ENCODE measurements around the gene CUX1.

Gene CUX1

DNA sequence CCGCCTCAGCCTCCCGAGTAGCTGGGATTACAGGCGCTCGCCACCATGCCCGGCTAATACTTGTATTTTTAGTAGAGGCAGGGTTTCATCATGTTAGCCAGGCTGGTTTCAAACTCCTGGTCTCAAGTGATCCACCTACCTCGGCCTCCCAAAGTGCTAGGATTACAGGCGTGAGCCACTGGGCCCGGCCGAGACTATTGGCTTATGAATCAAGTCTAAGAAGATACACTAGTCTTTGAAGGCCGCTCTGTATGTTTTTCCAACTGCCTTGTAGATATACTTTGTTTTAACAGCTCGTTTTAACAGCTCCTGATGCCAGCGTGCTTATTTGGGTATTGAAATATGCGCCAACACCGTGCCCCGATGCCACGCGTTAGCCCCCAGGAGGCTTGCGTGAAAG lies 332.8 kb downstream of the CUX1 start:
- Histone ChIP-seq H3K27me3 (ENCODE audit: control insufficient read depth, low read length) (no peaks in the 10 kb centered on the region), H3K4me3 (ENCODE audit: low read length) (no peak overlapping the region), H3F3A (ENCODE audit: control insufficient read depth, insufficient read depth) (no peaks in the 10 kb centered on the region), H3K4me1 (ENCODE audit: control insufficient read depth, low read length) (peaks cover 7% of the 10 kb centered on the region), H3K27ac (ENCODE audit: low read depth, low read length) (no peak overlapping the region), H3K9me3 (ENCODE audit: control insufficient read depth, insufficient read depth, low read length) (no peaks in the 10 kb centered on the region), H3K9me2 (replicated peaks; ENCODE audit: control insufficient read depth, low read length) (no peaks in the 10 kb centered on the region), H3K4me2 (ENCODE audit: low read length) (no peak overlapping the region), H3K79me2 (ENCODE audit: control insufficient read depth, low read length) (no peaks in the 10 kb centered on the region), H4K20me1 (ENCODE audit: control insufficient read depth, insufficient read depth, low read depth, low read length) (0 out of 2 replicates have a peak, but pooled peaks cover 4% of the 10 kb centered on the region), H3K36me3 (ENCODE audit: control insufficient read depth, low read length) (peaks cover 42% of the 10 kb centered on the region)
- TF ChIP-seq, protein P1, sequence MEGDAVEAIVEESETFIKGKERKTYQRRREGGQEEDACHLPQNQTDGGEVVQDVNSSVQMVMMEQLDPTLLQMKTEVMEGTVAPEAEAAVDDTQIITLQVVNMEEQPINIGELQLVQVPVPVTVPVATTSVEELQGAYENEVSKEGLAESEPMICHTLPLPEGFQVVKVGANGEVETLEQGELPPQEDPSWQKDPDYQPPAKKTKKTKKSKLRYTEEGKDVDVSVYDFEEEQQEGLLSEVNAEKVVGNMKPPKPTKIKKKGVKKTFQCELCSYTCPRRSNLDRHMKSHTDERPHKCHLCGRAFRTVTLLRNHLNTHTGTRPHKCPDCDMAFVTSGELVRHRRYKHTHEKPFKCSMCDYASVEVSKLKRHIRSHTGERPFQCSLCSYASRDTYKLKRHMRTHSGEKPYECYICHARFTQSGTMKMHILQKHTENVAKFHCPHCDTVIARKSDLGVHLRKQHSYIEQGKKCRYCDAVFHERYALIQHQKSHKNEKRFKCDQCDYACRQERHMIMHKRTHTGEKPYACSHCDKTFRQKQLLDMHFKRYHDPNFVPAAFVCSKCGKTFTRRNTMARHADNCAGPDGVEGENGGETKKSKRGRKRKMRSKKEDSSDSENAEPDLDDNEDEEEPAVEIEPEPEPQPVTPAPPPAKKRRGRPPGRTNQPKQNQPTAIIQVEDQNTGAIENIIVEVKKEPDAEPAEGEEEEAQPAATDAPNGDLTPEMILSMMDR (IDR thresholded peaks at IDR 0.05; ENCODE audit: low read depth, low read length, poor library complexity, severe bottlenecking): no peak
- no peak for TF ChIP-seq EZH2phosphoT487 (IDR thresholded peaks at IDR 0.05; ENCODE audit: borderline replicate concordance, low read length)

DNA sequence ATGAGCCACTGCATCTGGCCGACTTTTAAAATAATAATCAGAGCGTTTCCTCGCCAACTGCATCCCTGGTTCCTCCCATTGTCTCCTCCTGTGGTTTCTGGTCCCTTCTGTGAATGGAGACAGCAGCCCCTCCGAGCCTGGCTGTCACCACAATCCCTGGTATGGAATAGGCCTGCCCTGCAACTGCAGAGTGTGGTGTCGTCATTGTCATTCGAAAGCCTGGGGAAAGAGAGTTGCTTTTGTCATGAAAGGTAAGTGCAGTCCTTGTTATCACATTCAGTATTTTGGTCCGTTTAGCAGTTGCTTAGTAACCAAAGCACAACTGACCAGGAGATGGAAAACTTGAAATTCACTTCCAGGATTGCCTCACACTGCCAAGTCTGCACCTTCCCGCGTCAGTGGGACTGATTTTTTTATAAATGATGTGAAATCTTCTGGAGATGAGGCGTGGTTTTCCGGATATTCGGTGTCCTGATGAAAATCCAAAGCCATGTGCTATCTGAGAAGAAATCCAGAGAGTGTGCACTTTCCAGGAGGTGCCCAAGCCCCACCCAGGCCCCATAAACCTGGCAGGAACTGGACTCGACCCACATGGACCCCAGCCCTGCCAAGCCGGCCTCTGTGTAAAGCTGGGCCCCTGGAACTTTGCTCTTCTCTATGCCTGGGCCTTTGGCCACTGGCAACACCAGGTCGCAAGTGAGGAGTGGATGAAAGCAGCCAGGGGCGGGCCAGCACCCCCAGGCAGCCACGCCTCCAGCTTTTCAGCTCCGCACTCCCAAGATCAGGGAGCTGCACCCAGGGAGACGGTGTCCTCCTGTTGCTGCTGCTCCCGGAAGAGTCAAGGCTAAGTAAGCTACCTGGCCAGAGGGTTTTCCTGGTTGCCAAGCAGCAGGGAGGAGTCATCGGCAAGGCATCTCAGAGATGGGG lies 335.5 kb downstream of the CUX1 start:
- Histone ChIP-seq H3F3A (ENCODE audit: control insufficient read depth, insufficient read depth) (no peaks in the 10 kb centered on the region), H4K20me1 (ENCODE audit: control insufficient read depth, insufficient read depth, low read depth, low read length) (0 out of 2 replicates have a peak, but pooled peaks cover 4% of the 10 kb centered on the region), H3K4me2 (ENCODE audit: low read length) (no peak overlapping the region), H3K79me2 (ENCODE audit: control insufficient read depth, low read length) (no peaks in the 10 kb centered on the region; the same call in 1 of the 2 replicates), H3K9me3 (ENCODE audit: control insufficient read depth, insufficient read depth, low read length) (no peaks in the 10 kb centered on the region), H3K9me2 (replicated peaks; ENCODE audit: control insufficient read depth, low read length) (no peaks in the 10 kb centered on the region), H3K4me3 (ENCODE audit: low read length) (no peak overlapping the region), H3K36me3 (ENCODE audit: control insufficient read depth, low read length) (peaks cover 48% of the 10 kb centered on the region), H3K4me1 (ENCODE audit: control insufficient read depth, low read length) (no peaks in the 10 kb centered on the region), H3K27me3 (ENCODE audit: control insufficient read depth, low read length) (no peaks in the 10 kb centered on the region), H3K27ac (ENCODE audit: low read depth, low read length) (no peak overlapping the region)
- no peak for TF ChIP-seq EZH2phosphoT487 (IDR thresholded peaks at IDR 0.05; ENCODE audit: borderline replicate concordance, low read length)
- TF ChIP-seq, protein P1 (IDR thresholded peaks at IDR 0.05; ENCODE audit: low read depth, low read length, poor library complexity, severe bottlenecking): no peak

DNA sequence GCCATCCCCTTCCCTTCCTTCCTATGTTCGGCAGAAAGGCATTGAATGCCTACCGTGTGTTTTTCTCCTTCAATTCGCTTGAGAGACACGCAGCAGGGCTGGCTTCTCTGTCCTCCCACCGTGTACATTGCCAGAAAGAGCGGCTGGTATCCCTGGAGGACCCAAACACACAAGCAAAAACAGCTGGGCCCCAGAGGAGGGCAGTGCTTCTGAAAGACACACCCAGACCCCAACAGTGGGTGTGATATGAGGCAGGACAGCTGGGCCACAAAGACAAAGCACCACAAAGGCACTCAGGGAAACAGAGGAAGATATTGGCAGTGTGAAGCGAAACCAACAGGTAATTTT lies 336.1 kb downstream of the CUX1 start:
- H3K79me2 ChIP-seq (ENCODE audit: control insufficient read depth, low read length): no peaks in the 10 kb centered on the region; the same call in 1 of the 2 replicates
- no peak overlapping the region for H3K4me3 ChIP-seq (ENCODE audit: low read length)
- no peaks in the 10 kb centered on the region for H3K9me2 ChIP-seq (replicated peaks; ENCODE audit: control insufficient read depth, low read length)
- no peak for TF ChIP-seq EZH2phosphoT487 (IDR thresholded peaks at IDR 0.05; ENCODE audit: borderline replicate concordance, low read length)
- TF ChIP-seq, protein P1 (IDR thresholded peaks at IDR 0.05; ENCODE audit: low read depth, low read length, poor library complexity, severe bottlenecking): no peak
- no peaks in the 10 kb centered on the region for H3K4me1 ChIP-seq (ENCODE audit: control insufficient read depth, low read length)
- peaks cover 51% of the 10 kb centered on the region for H3K36me3 ChIP-seq (ENCODE audit: control insufficient read depth, low read length)
- H3F3A ChIP-seq (ENCODE audit: control insufficient read depth, insufficient read depth): no peaks in the 10 kb centered on the region
- H4K20me1 ChIP-seq (ENCODE audit: control insufficient read depth, insufficient read depth, low read depth, low read length): 0 out of 2 replicates have a peak, but pooled peaks cover 4% of the 10 kb centered on the region
- no peaks in the 10 kb centered on the region for H3K27me3 ChIP-seq (ENCODE audit: control insufficient read depth, low read length)
- H3K9me3 ChIP-seq (ENCODE audit: control insufficient read depth, insufficient read depth, low read length): no peaks in the 10 kb centered on the region
- H3K27ac ChIP-seq (ENCODE audit: low read depth, low read length): no peak overlapping the region
- no peak overlapping the region for H3K4me2 ChIP-seq (ENCODE audit: low read length)
